NCI-H748 (cell line): Measurements from ENCODE around the gene SOHLH1.
"Not testable (repeated sequence)": the region's sequence is repeated elsewhere in the genome, so short reads cannot be mapped to it uniquely, and the experiment has no call there.

ENCODE experiments used
- DNase-seq: peaks from one replicate; lab custom pipeline; 2025; ENCODE audit not compliant: unreplicated experiment; lab: John Stamatoyannopoulos, UW

The SOHLH1 gene

DNA sequence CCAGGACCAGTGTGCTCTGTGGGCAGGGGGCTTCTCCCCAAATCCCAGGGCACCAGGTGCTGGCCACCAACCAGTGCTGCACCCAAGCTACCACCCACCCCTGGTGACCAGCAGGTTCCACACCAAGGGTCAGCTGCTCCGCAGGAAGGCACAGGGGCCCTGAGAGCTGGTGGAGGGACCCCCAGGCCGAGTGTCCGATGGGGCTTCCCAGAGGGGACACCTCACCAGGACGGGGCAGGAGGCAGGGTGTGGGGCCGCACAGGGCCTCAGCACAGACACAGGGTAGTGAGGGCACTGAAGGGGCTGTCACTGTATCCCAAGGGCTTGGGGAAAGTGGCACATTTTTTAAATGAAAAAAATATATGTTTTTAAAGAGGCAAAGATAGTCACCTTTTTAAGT lies 18.1 kb downstream of the SOHLH1 start:
- no peak for DNase-seq

GRCh38 chr9:135680056-135680455 lies 19.2 kb downstream of the SOHLH1 start:
- no peak for DNase-seq

GRCh38 chr9:135678236-135679017 lies 20.9 kb downstream of the SOHLH1 start:
- no peak for DNase-seq

DNA sequence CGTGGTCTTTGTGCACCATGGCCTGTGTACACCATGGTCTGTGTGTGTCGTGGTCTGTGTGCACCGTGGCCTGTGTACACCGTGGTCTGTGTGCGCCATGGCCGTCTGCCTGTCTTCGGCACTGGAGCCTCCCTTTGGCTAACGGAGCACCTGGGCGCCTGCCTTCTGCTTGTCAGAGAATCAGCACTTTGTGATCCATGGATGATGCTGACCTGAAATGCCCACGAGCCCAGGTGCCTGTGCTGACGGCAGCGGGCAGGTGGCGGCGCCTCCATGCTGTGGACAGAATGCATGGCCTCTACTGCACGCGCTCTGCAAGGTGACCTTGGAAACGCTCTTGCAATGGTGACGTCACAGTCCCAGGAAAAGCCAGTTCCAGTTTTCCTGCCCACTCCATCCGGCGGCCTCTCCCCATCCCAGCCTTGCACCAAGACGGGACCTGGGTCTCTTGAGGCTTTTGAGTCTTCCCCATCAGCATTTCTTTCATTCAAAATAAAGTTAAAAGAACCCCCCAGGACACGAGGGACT lies 21.6 kb downstream of the SOHLH1 start:
- DNase-seq, result peak; percentile 10

- DNase-seq, result no peak
Observed at GRCh38 chr9:135676891-135677290, 22.4 kb downstream of the SOHLH1 start.

- DNase-seq, result no peak
Observed at GRCh38 chr9:135674977-135675376, 24.3 kb downstream of the SOHLH1 start.

- no peak for DNase-seq
Observed at GRCh38 chr9:135673941-135674340, 25.3 kb downstream of the SOHLH1 start.

DNA sequence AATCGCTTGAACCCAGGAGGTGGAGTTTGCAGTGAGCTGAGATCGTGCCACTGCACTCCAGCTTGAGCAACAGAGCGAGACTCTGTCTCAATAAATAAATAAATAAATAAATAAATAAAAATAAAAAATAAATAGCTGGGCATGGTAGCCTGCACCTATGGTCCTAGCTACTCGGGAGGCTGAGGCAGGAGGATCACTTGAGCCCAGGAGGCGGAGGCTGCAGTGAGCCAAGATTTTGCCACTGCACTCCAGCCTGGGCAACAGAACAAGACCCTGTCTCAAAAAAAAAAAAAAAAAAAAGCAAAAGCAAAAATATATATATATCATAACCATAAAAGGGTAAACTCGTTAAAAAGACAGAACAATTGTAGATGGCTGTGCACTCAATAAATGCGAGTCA lies 26.5 kb downstream of the SOHLH1 start:
- not testable (repeated sequence) for DNase-seq

- no peak for DNase-seq
Observed at GRCh38 chr9:135671591-135672041, 27.7 kb downstream of the SOHLH1 start.

- no peak for DNase-seq
Observed at GRCh38 chr9:135670721-135671590, 28.3 kb downstream of the SOHLH1 start.

DNA sequence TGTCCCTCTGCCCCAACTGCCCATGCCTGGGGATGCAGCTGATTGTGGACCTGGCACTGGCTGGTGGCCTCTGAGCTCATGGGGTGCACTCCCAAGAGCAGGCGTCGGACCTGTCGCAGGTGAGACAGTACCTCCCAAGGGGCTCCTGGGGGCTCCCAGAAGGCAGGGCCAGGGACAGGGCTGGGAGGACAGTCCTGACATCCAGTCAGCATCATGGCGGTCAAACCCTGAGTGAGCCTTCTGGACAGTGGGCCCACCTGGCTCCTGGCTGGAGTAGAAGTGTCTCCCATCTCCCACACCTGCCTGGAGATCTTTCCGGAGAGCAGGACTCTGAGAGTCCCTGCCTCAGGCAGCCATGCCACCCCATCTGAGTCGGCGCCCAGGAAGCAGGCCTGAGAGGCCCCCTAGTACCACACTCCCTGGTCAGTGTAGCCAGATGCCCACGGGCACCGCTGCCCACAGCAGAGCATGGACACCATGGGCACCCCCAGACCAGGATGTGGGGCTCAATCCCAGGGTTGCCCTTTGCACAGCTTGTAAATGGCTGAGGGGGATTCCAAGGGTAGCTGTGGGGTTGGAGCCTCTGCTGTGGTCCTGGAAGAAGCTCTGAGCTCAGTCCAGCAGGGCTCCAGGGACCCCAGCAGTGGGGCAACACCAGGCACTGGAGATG lies 29.5 kb downstream of the SOHLH1 start:
- no peak for DNase-seq

DNA sequence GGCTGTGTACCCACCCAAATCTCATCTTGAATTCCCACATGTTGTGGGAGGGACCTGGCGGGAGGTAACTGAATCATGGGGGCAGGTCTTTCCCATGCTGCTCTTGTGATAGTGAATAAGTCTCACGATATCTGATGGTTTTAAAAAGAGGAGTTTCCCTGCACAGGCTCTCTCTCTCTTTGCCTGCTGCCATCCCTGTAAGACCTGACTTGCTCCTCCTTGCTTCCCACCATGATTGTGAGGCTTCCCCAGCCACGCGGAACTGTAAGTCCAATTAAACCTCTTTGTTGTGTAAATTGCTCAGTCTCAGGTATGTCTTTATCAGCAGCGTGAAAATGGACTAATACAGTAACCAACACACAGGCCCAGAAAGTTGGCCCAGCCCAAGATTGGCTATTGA lies 30.3 kb downstream of the SOHLH1 start:
- not testable (repeated sequence) for DNase-seq

GRCh38 chr9:135667463-135668001 lies 31.7 kb downstream of the SOHLH1 start:
- no peak for DNase-seq

- DNase-seq, result no peak
Observed at GRCh38 chr9:135666534-135667462, 32.5 kb downstream of the SOHLH1 start.

DNA sequence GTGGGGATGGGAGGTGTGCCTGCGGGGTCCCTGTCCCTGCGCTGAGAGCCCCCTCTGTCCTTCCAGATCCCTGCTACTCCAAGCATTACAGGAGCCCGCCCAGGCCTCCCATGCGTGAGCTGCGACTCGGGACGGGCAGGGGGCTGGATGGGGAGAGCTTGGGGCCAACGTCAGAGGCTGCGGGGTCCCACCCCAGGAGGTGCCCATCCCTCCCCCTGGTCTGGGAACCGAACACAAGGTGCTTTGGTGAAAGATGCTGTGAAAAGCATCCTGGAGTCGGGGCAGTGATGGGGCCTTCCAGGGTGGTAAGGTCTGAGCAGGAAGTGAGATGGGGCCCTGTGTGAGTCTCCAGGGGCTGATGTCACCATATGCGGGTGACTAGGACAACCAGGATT lies 33.5 kb downstream of the SOHLH1 start:
- no peak for DNase-seq

GRCh38 chr9:135664801-135665794 lies 34.2 kb downstream of the SOHLH1 start:
- no peak for DNase-seq

DNA sequence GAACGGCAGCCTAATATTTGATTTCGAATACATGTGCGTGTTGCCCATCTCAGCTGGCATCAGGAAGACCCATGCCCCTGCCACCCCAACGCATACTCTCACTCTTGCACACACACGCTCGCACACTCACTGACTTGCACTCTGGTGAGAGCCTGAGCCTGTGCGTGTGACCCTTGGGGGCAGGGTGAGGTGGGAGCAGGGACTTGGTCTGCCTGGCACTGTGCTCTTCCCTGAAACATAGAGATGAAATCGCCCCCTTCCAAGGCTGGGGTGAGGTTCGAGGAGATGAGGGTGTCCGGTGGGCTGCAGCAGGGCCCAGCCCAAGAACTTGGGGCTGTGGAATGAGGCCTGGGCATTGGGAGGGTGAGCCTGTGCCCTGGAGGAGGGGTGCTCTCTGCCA lies 35.0 kb downstream of the SOHLH1 start:
- no peak for DNase-seq

DNA sequence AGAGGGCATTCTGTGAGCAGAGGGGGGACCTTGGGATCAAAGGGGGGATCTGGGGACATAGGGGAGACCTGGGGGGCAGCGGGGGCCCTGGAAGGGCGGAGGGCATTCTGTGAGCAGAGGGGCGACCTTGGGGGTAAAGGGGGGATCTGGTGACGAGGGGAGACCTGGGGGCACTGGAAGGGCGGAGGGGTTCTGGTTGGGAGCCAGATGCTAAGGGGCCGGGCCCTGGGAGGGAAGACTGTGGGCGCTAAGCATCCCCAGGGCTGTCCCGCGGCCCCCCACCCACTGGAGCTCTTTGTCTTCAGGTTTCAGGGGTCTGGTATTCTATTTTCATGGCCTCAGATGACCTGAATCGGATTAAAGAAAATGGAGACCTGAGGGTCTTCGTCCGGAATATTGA lies 35.4 kb downstream of the SOHLH1 start:
- no peak for DNase-seq

DNA sequence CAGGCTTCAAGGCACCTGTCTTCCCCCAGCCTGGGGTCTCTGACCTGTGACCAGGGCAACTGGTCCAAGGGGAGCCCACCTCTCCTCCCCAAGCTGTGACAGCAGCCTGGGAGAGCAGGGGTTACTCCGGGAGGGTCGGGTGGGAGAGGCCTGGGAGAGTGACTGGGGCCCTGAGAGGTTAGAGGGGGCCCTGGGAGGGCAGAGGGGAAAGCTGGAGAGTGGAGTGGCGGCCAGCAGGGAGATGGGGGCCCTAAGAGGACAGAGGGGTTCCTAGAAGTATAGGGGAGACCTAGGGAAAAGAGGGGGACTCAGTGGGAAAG lies 35.9 kb downstream of the SOHLH1 start:
- DNase-seq, result no peak
